GM18873 (cell line): ENCODE measurements around the gene UCHL3.

Experiments used
- ATAC-seq: cut with Tn5 transposase; IDR thresholded peaks from one replicate; pipeline ENCODE4 v1.9.1; 2021; ENCODE audit warnings: mild to moderate bottlenecking, moderate library complexity, moderate number of reproducible peaks; ENCODE audit not compliant: unreplicated experiment, low FRiP score

The UCHL3 gene

GRCh38 chr13:75549262-75550158 is at the start of gene UCHL3:
Gene UCHL3, plus strand, starts transcription at chr13:75549791. Its CDS starts 30 bp downstream, at chr13:75549821.
- ATAC-seq, result peak; percentile 97

DNA sequence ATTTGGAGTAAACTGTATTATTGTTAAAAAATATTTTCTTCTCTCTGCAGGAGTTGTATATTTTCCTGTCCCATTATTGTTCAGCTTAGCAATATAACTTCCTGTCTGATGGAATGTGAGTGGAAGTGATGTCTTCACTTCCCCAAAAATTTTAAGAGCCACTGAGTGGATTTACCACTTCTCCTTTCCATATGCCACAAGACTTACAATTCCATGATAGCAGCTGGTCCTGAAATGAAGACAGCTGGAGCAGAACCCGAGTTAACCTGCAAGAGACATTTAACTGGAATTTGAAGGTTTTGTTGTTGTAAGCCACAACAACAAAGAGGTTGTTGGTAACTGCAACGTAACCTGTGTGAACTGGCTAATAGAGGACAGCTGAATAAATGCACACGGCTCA is 44.3 kb upstream of the UCHL3 start:
- ATAC-seq, result no peak

DNA sequence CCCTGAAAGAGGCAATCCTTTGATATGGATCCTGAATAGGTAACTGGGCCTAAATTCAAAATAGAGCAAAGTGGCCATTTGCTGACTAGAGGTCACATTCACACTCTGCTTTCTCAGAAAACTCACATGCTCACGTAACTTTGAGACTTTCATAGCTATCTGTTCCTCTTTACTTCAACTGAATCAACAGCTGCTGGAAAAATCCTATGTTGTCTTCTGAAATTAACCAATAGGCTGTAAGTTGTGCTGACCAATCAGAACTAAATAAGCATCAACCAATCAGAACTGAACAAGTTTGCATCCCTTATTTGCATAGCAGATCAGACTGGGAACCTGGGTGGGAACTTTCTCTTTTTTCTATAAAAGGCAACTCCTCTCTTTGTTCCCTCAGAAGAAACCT is 43.6 kb upstream of the UCHL3 start:
- ATAC-seq, result no peak

DNA sequence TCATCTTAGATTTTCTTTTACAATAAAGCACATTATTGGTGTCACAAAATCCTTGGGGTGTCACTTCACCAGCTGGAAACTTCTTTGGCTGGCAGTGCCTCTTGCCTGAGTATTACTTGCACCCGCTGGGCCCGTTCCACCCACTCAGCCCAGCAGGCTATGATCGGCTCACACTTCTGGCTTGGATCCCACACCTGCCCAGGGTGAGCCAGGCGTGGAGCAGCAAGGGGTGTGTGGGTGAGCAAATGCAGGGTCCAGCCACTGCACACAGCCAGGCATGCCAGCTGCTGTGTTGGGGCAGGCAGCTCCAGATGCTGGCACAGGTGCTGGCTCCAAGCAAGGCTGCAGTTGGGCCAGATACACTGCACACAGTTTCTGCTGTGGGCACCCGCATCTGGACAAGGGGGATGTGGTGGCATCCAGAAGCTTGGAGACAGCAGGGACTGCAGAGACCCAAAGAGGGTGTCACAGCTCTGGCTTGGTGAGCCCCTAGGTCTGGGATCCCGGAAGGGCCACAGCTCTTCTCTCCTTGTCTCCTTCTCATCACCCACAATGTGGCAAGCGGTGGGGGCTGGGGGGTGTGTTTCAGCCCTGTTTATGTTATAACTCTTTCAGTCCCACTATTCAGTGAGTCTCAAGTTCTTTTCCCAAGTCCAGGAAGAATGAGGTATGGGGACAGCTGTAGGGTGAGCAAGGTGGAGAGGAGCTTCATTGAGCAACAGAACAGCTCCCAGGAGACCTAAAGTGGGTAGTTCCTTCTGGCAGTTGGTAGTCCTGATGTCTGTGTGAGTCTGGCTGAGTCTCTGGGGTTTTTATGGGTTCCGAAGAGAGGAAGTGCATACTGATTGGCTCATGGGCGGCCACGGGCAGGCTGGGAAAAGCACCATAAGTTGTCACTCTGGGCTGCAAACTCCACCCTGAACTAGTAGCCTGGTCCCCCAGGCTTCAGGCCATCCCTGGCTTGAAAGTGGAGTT is 42.3 kb upstream of the UCHL3 start:
- ATAC-seq, result no peak

DNA sequence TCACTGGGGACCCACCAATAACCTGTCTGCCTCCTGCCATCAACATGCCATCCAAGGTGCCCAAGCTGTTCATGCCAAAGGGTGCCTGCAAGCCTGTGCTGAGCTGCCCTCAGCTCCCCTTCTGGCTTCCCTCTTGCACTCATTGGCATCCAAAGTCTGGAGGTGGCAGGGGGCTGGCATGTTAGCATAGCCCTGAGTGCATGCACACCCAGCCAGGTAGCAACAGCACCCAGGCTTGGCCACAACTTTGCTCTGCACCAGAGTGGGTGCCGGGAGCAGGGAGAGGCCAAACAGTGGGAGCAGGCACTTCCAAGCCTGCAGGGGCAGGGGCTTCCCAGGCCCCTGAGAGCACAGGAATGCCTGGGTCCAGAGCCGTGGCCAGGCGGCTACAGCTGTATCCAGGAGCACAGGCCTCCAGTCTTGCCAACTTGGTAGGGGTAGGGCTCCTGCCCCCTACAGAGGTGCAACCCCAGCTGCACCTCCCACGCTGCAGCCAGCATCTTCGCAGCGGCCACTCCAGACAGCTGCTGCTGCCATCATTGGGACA is 41.5 kb upstream of the UCHL3 start:
- ATAC-seq, result no peak

GRCh38 chr13:75511051-75511625 is 38.5 kb upstream of the UCHL3 start:
- no peak for ATAC-seq

DNA sequence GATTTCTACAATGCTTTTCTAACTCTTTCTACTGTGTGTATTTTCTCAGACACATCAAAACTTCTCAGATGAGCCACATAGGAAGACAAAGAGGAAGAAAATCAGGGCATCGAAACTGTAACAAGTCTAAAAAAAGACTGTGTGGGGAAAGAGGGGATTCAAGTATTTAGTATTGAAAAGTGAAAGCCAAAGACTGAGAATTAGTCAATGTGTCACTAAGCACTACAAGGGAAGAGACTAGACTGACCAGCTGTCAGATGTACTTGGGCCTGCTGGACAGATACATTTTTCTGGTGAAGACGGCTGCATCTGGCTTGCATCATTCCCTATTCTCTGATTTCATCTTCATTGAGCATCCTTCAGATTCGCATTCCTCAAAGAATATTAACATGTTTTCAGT is 37.3 kb upstream of the UCHL3 start:
- ATAC-seq, result peak; percentile 92

- ATAC-seq, result no peak
Measured at GRCh38 chr13:75513271-75513670, 36.3 kb upstream of the UCHL3 start.

- no peak for ATAC-seq
Measured at GRCh38 chr13:75514080-75514995, 35.3 kb upstream of the UCHL3 start.

DNA sequence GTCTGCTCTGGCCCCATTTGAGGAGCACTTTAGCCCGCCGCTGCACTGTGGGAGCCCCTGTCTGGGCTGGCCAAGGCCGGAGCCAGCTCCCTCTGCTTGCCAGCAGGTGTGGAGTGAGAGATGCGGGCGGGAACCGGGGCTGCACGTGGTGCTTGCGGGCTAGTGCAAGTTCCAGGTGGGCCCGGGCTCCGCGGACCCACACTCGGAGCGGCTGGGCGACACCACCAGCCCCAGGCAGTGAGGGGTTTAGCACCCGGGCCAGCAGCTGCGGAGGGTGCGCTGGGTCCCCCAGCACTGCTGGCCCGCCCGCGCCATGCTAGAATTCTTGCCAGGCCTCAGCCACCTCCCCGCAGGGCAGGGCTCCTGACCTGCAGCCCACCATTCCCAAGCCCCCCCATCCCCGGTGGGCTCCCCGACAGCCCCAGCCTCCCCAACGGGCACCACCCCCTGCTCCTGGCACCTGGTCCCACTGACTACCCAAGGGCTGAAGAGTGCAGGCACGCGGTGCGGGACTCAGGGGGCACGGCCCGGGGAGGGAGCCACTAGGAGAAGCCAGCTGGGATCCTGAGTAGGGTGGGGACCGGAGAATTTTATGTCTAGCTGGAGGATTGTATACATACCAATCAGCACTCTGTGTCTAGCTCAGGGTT is 31.0 kb upstream of the UCHL3 start:
- ATAC-seq, result no peak

GRCh38 chr13:75521956-75522355 is 27.6 kb upstream of the UCHL3 start:
- ATAC-seq, result no peak

DNA sequence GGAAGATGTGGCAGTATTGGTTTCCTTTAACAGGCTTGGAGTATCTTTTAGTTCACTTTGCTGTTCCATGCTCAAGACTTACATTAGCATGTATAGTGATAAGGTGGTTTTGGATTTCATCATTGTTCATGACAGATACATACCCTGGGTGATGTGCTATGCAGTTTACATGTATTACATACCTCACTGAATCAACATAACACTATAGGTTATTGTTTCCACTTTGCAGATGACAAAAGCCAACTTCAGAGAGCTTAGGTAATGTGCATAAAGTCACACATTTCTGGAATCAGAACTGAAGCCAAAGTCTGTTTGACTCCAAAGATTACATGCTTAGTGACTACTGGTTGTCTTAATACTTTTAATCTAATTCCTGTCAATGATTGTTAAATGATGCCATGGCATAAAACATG is 19.0 kb upstream of the UCHL3 start:
- ATAC-seq, result no peak

DNA sequence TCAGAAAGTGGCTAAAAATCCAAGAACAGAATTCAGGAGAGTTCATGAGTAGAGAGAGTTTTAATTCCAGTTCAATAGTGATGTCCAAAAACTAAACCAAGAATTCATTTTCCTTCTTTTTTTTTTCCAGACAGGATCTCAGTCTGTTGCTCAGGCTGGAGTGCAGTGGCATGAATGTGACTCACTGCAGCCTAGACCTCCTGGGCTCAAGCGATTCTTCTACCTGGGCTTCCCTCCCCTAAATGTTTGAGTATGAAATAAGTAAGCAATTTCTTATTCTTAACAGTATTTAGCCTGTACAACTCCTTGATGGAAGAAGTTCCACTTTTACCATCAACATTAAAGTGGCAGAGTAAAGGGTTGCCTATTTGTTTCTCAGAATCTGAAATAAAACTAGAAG is 15.7 kb upstream of the UCHL3 start:
- ATAC-seq, result no peak

DNA sequence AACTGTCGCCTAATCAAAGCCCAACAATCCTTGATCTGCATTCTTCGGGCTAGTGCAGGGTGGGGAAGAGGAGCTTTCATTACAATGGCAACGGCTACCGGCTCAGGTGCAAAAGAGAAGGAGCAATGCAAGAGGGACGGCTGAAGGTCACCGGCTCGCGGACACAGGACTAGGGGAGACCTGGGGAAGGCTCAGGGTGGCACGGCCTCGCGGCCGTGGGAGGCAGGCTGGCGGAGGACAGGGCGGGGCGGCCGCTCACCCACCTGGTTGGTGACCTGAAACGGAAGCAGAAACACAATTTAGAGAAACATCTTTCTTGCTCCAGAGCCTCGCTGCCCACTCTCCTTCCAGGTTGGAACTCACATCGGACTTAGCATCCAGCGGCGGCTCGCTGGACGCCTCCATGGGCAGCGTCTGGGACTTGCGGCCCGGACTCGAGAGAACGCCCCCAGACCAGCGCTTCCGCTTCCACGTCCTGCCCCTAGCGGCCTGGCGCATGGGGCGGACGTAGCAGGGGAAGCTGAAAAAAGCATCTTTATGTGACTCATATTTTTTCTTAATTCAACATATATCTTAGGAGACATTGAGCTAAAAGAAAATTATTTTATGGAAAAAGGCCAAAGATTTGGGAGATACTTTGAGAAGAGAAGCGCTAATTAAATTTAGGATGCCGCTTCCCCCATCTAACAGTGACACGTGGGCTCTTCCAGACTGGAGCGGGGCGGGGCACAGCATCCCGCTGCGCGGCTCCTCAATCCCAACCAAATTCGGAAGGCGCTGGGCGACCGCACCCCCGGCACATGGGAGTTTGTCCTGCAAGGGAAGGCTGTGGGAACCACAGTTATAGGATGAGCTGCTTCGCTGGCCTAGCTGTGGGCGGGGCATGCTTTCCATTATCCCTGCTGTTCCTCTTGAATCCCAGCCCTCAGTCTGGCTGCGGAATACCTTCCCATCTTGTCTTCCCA is 11.9 kb upstream of the UCHL3 start, which contains the start of gene COMMD6:
Gene COMMD6, minus strand, starts transcription at position 441 of the 965 bp plus-strand sequence. Its CDS starts 36 bp downstream, at position 405.
- ATAC-seq, result peak; percentile 97

GRCh38 chr13:75541287-75541686 is 8.3 kb upstream of the UCHL3 start:
- ATAC-seq, result no peak

GRCh38 chr13:75541961-75542360 is 7.6 kb upstream of the UCHL3 start:
- no peak for ATAC-seq

- no peak for ATAC-seq
Measured at GRCh38 chr13:75544681-75545330, 4.8 kb upstream of the UCHL3 start.
